Measurements from ENCODE around the gene PIN4. TPM values are rescaled to one million over a fixed set of nuclear protein-coding genes. Genes with fewer than 3 reads are reported as not detected.

PIN4 gene
- total RNA-seq, 2 experiments from 2014 or later: 12.3 to 14.6 TPM

DNA sequence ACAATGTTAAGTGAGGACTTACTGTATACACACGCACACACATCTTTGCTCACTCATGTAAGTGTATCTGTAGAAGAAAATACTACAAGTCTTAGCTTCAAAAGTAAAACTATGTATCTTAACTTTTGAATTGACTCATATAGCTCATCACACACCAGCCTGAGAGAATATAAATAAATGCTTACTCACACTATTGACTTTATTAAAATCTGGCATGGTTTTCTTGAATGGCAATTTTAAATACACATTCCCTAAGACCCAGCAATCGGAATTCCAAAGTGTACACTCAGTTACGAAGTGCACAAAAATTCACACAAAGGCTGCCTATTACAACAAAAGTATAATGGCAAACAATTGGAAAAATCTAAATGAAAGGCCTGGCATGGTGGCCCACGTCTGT lies 55.3 kb downstream of the PIN4 start:
- H3K4me1 ChIP-seq (ENCODE audit: insufficient read depth, low read length, poor library complexity, severe bottlenecking): peaks cover 3% of the 10 kb centered on the region
- H3K4me3 ChIP-seq (ENCODE audit: low read depth, low read length, poor library complexity, severe bottlenecking): no peak overlapping the region
- H4K20me1 ChIP-seq (ENCODE audit: insufficient read depth, low read length): no peaks in the 10 kb centered on the region
- peaks cover 26% of the 10 kb centered on the region for H3K79me2 ChIP-seq (ENCODE audit: insufficient read depth, low read depth, low read length)
- H2AFZ ChIP-seq (ENCODE audit: low read length): no peak overlapping the region
- H3K4me2 ChIP-seq (ENCODE audit: low read length): no peak overlapping the region
- H3K9me3 ChIP-seq (ENCODE audit: low read length): no peaks in the 10 kb centered on the region
- H3K9me2 ChIP-seq (ENCODE audit: insufficient read depth, low read length): no peaks in the 10 kb centered on the region
- TF ChIP-seq CTCF (conservative IDR thresholded peaks at IDR 0.05; ENCODE audit: low read length): no peak
- TF ChIP-seq EZH2phosphoT487 (IDR thresholded peaks at IDR 0.05; ENCODE audit: borderline replicate concordance, low read depth, low read length): no peak
- intact Hi-C loops (cut with micrococcal nuclease; ENCODE audit: unreplicated experiment): no loop called here
- POLR2A ChIA-PET: no interaction called here
- BruUV-seq (replicated peaks): no TSS peak
- no peak for DNase-seq (ENCODE audit: low spot score)
- H3K36me3 ChIP-seq (ENCODE audit: insufficient read depth, low read length): peaks cover 32% of the 10 kb centered on the region
- no peak overlapping the region for H3K27ac ChIP-seq (ENCODE audit: low read depth, low read length, poor library complexity, severe bottlenecking)
- CTCF ChIA-PET (ENCODE audit: unreplicated experiment): no interaction called here

DNA sequence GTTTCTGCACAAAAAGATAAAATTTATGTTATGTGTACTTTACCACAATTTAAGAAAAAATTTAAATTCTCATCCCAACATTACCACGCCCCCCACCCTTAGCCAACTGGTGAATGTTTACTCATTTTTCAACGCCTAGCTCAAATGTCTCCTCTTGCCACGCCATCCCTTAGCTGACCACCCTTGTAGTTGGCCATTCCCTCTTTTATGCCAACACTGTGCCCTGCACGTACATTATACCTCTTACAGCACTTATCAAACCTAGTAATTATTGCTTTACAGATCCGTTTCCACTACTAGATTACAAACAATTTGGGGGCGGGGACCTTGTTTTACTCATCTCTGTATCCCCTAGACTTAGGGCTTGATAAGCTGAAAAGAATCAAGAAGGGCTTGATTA lies 56.6 kb downstream of the PIN4 start:
- Histone ChIP-seq H3K27ac (ENCODE audit: low read depth, low read length, poor library complexity, severe bottlenecking) (peak overlapping the region; percentile 65), H3K9me2 (ENCODE audit: insufficient read depth, low read length) (no peaks in the 10 kb centered on the region), H3K4me2 (ENCODE audit: low read length) (peak overlapping the region; percentile 84), H3K4me1 (ENCODE audit: insufficient read depth, low read length, poor library complexity, severe bottlenecking) (peaks cover 3% of the 10 kb centered on the region), H3K4me3 (ENCODE audit: low read depth, low read length, poor library complexity, severe bottlenecking) (peak overlapping the region; percentile 92), H3K36me3 (ENCODE audit: insufficient read depth, low read length) (peaks cover 20% of the 10 kb centered on the region), H2AFZ (ENCODE audit: low read length) (peak overlapping the region; percentile 64), H4K20me1 (ENCODE audit: insufficient read depth, low read length) (no peaks in the 10 kb centered on the region), H3K9me3 (ENCODE audit: low read length) (no peaks in the 10 kb centered on the region), H3K79me2 (ENCODE audit: insufficient read depth, low read depth, low read length) (peaks cover 21% of the 10 kb centered on the region)
- TF ChIP-seq CTCF (conservative IDR thresholded peaks at IDR 0.05; ENCODE audit: low read length) (no peak), EZH2phosphoT487 (IDR thresholded peaks at IDR 0.05; ENCODE audit: borderline replicate concordance, low read depth, low read length) (no peak)
- ChIA-PET CTCF (ENCODE audit: unreplicated experiment) (interaction anchor here (0.9 kb wide), 1 partner anchor 40 kb away, joined by 3 read pairs; no protein-coding TSS in a partner anchor), POLR2A (interaction anchor here (1.0 to 1.2 kb wide), 5 partner anchors 17 to 57 kb away, joined by 3 to 5 read pairs (median 3); partner anchors contain the start of genes PIN4 and RPS4X)
- no TSS peak for BruUV-seq (replicated peaks)
- no peak for DNase-seq (ENCODE audit: low spot score)
- intact Hi-C loops (cut with micrococcal nuclease; ENCODE audit: unreplicated experiment): loop anchor here (2.0 kb wide), 1 partner anchor 57 kb away; the partner anchor contains the start of gene PIN4

DNA sequence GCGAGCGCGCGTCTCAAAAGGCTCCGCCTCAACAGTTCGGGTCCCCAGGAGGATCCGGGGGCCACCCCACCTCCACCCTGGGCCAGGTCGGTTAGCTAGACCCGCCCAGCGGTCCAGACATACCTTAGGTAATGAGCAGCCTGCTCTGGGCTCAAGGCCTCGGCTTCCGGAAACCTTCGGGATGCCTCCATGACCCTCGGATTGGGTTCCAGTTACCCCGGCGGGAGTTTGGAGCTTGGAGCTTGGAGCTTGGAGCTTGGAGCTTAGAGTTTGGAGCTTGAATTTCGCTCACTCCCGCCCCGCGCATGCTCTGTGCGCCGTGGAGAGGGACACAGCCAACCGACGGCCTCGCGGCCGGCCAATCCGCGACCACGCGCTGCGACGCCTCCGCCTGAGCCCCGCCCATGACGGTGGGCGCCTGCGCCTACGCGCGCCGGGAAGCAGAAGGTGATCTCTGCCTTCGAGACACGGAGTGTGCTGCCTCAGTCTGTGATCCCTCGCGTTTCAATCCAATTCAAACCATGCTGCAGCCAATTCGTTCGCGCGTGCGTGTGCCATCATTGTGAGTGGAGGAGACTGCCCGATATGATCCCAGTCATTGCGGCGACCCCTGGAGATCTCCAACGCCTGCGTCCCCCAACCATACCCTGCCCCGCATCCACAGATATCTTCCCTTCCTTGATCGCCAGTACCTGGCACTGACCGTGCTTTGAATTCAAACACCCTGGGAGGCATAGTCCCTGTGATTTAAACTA lies 57.3 kb downstream of the PIN4 start, which contains the start of gene ERCC6L:
TSS of gene ERCC6L (minus strand) at position 307 of the 755 bp plus-strand sequence. CDS start at position 191, 116 bp downstream.
- peak within 1 kb of the TSS; percentile 65 for H3K27ac ChIP-seq (ENCODE audit: low read depth, low read length, poor library complexity, severe bottlenecking)
- H3K9me3 ChIP-seq (ENCODE audit: low read length): no peaks in the 10 kb centered on the region
- peaks cover 3% of the 10 kb centered on the region for H3K4me1 ChIP-seq (ENCODE audit: insufficient read depth, low read length, poor library complexity, severe bottlenecking)
- DNase-seq (ENCODE audit: low spot score): peak; percentile 86
- TF ChIP-seq EZH2phosphoT487 (IDR thresholded peaks at IDR 0.05; ENCODE audit: borderline replicate concordance, low read depth, low read length) (no peak), CTCF (conservative IDR thresholded peaks at IDR 0.05; ENCODE audit: low read length) (no peak)
- ChIA-PET POLR2A (interaction anchor here (1.0 to 1.2 kb wide), 5 partner anchors 16 to 58 kb away, joined by 3 to 5 read pairs (median 3); partner anchors contain the start of genes PIN4 and RPS4X), CTCF (ENCODE audit: unreplicated experiment) (interaction anchor here (0.9 kb wide), 1 partner anchor 39 kb away, joined by 3 read pairs; no protein-coding TSS in a partner anchor)
- intact Hi-C loops (cut with micrococcal nuclease; ENCODE audit: unreplicated experiment): loop anchor here (2.0 kb wide), 1 partner anchor 58 kb away; the partner anchor contains the start of gene PIN4
- peak within 1 kb of the TSS; percentile 92 for H3K4me3 ChIP-seq (ENCODE audit: low read depth, low read length, poor library complexity, severe bottlenecking)
- BruUV-seq (replicated peaks): no TSS peak
- H3K9me2 ChIP-seq (ENCODE audit: insufficient read depth, low read length): no peaks in the 10 kb centered on the region
- H3K79me2 ChIP-seq (ENCODE audit: insufficient read depth, low read depth, low read length): peaks cover 21% of the 10 kb centered on the region
- H3K4me2 ChIP-seq (ENCODE audit: low read length): peak within 1 kb of the TSS; percentile 84
- peaks cover 20% of the 10 kb centered on the region for H3K36me3 ChIP-seq (ENCODE audit: insufficient read depth, low read length)
- peak within 1 kb of the TSS; percentile 64 for H2AFZ ChIP-seq (ENCODE audit: low read length)
- H4K20me1 ChIP-seq (ENCODE audit: insufficient read depth, low read length): no peaks in the 10 kb centered on the region
